ENCODE results near the gene FAM174B. TPM values are rescaled to one million over a fixed set of nuclear protein-coding genes. Genes with fewer than 3 reads are reported as not detected.

The FAM174B gene
- total RNA-seq, 1 experiment from 2014 or later, result 0.30 TPM

DNA sequence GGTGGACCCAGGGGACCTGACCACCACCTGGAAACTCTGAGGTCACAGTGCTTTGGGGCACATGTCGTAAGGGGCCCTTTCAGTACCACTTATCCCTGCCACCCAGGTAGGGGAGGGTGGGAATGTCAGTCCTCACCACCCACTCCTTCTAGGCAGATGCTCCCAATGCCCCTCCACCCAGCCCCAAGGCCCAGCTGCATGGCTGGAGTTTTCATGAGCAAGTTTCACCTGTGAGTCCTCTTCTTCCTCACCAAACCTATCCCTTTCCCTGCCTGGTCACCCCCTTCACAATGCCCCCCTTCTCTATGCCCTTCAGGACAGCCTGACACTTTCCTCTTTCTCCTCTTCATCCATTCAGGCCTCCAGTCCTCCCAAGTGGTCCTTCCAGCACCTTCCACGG, 9.8 kb downstream of the FAM174B start:
- no peak overlapping the region for H3K4me3 ChIP-seq (replicated peaks in 1 of 2; ENCODE audit: low read depth in 1 of 2, low read length in 2 of 2)
- no peaks in the 10 kb centered on the region for H3K9me3 ChIP-seq (ENCODE audit: control insufficient read depth in 1 of 2, insufficient read depth in 1 of 2, low read depth in 1 of 2, low read length in 2 of 2)
- ATAC-seq, result no peak
- H3K4me2 ChIP-seq (ENCODE audit: low read length), result no peak overlapping the region
- POLR2A ChIA-PET, result no interaction called here
- no peak overlapping the region for H2AFZ ChIP-seq (ENCODE audit: low read depth, low read length, poor library complexity, severe bottlenecking)
- DNase-seq (ENCODE audit: low read depth, low spot score), result no peak
- BruUV-seq (replicated peaks), result no TSS peak
- no peaks in the 10 kb centered on the region for H3K4me1 ChIP-seq (ENCODE audit: control insufficient read depth in 1 of 2, insufficient read depth in 2 of 2, low read length in 2 of 2)
- no peak overlapping the region for H3K9ac ChIP-seq (ENCODE audit: low read length)
- no peaks in the 10 kb centered on the region for H3K9me2 ChIP-seq (ENCODE audit: insufficient read depth)
- no peaks in the 10 kb centered on the region for H3K79me2 ChIP-seq (ENCODE audit: insufficient read depth, low read length)
- no peaks in the 10 kb centered on the region for H3K36me3 ChIP-seq (ENCODE audit: control insufficient read depth in 1 of 2, insufficient read depth in 2 of 2, low read length in 2 of 2)
- intact Hi-C loops (cut with micrococcal nuclease), result no loop called here
- RAD21 ChIA-PET (ENCODE audit: low non-redundant PET in 1 of 2, low total read pairs in 2 of 2, uncharacterized antibody in 2 of 2, unreplicated experiment in 2 of 2), result no interaction called here
- H3K27ac ChIP-seq (ENCODE audit: low read depth, low read length), result no peak overlapping the region
- no peaks in the 10 kb centered on the region; the same call in 1 of the 2 replicates for H3K27me3 ChIP-seq (ENCODE audit: insufficient read depth, low read length)
- H4K20me1 ChIP-seq (ENCODE audit: insufficient read depth), result no peaks in the 10 kb centered on the region
- no peak for TF ChIP-seq CEBPB (IDR thresholded peaks at IDR 0.05; ENCODE audit: low read depth)
- TF ChIP-seq YY1 (IDR thresholded peaks at IDR 0.05; ENCODE audit: extremely low read depth, insufficient replicate concordance, low read depth, low read length), result no peak
- TF ChIP-seq, protein P1, sequence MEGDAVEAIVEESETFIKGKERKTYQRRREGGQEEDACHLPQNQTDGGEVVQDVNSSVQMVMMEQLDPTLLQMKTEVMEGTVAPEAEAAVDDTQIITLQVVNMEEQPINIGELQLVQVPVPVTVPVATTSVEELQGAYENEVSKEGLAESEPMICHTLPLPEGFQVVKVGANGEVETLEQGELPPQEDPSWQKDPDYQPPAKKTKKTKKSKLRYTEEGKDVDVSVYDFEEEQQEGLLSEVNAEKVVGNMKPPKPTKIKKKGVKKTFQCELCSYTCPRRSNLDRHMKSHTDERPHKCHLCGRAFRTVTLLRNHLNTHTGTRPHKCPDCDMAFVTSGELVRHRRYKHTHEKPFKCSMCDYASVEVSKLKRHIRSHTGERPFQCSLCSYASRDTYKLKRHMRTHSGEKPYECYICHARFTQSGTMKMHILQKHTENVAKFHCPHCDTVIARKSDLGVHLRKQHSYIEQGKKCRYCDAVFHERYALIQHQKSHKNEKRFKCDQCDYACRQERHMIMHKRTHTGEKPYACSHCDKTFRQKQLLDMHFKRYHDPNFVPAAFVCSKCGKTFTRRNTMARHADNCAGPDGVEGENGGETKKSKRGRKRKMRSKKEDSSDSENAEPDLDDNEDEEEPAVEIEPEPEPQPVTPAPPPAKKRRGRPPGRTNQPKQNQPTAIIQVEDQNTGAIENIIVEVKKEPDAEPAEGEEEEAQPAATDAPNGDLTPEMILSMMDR (IDR thresholded peaks at IDR 0.05 in 2 of 3, conservative IDR thresholded peaks at IDR 0.05 in 1 of 3; ENCODE audit: borderline replicate concordance in 1 of 3, insufficient read depth in 1 of 3, low read depth in 2 of 3, low read length in 2 of 3), result no peak
- no peak for TF ChIP-seq SP1 (IDR thresholded peaks at IDR 0.05; ENCODE audit: low read depth)
- no peak for TF ChIP-seq ZNF274 (IDR thresholded peaks at IDR 0.05; ENCODE audit: low read depth, low read length)
- CTCF ChIA-PET, result no interaction called here

DNA sequence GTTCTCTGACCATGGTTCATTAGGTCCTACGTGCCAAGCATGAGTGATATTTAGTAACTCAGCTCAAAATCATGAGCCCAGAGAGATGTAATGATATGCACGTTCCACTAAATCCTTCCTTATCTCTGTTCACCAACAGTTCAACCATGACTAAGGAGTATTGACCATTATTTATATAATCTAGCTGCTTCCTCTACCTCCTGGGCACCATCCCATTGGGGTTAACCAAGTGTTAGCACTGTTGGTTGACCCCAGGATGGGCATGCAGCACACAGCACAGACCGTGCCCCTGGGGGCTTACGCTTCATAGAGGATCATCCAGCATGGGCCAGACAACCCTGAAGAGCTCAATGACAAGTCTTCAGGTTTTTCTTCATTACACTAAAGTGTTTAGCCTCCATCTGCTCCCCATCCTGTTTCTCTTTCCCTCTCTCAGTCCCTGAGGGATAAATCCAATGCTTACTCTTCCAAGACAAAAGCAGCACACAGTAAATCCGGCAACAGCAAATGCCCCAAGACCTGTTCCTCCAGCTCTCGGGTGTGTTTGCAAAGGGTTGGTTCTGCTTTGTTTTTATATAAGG, 10.4 kb downstream of the FAM174B start:
- no peak overlapping the region for H3K9ac ChIP-seq (ENCODE audit: low read length)
- H3K4me1 ChIP-seq (ENCODE audit: control insufficient read depth in 1 of 2, insufficient read depth in 2 of 2, low read length in 2 of 2), result no peaks in the 10 kb centered on the region
- H3K9me3 ChIP-seq (ENCODE audit: control insufficient read depth in 1 of 2, insufficient read depth in 1 of 2, low read depth in 1 of 2, low read length in 2 of 2), result no peaks in the 10 kb centered on the region
- H3K27ac ChIP-seq (ENCODE audit: low read depth, low read length), result no peak overlapping the region
- DNase-seq (ENCODE audit: low read depth, low spot score) (no peak), ATAC-seq (no peak)
- no peaks in the 10 kb centered on the region for H4K20me1 ChIP-seq (ENCODE audit: insufficient read depth)
- CTCF ChIA-PET, result no interaction called here
- intact Hi-C loops (cut with micrococcal nuclease), result no loop called here
- RAD21 ChIA-PET (ENCODE audit: low non-redundant PET in 1 of 2, low total read pairs in 2 of 2, uncharacterized antibody in 2 of 2, unreplicated experiment in 2 of 2), result no interaction called here
- POLR2A ChIA-PET, result no interaction called here
- no peak overlapping the region for H3K4me2 ChIP-seq (ENCODE audit: low read length)
- no peaks in the 10 kb centered on the region; the same call in 1 of the 2 replicates for H3K27me3 ChIP-seq (ENCODE audit: insufficient read depth, low read length)
- H3K4me3 ChIP-seq (replicated peaks in 1 of 2; ENCODE audit: low read depth in 1 of 2, low read length in 2 of 2), result no peak overlapping the region
- H2AFZ ChIP-seq (ENCODE audit: low read depth, low read length, poor library complexity, severe bottlenecking), result no peak overlapping the region
- no peaks in the 10 kb centered on the region for H3K79me2 ChIP-seq (ENCODE audit: insufficient read depth, low read length)
- no TSS peak for BruUV-seq (replicated peaks)
- no peaks in the 10 kb centered on the region for H3K36me3 ChIP-seq (ENCODE audit: control insufficient read depth in 1 of 2, insufficient read depth in 2 of 2, low read length in 2 of 2)
- no peaks in the 10 kb centered on the region for H3K9me2 ChIP-seq (ENCODE audit: insufficient read depth)
- TF ChIP-seq POLR2A (IDR thresholded peaks at IDR 0.05; ENCODE audit: borderline replicate concordance, extremely low read depth, insufficient read depth, insufficient read length), result no peak
- TF ChIP-seq, protein P2, sequence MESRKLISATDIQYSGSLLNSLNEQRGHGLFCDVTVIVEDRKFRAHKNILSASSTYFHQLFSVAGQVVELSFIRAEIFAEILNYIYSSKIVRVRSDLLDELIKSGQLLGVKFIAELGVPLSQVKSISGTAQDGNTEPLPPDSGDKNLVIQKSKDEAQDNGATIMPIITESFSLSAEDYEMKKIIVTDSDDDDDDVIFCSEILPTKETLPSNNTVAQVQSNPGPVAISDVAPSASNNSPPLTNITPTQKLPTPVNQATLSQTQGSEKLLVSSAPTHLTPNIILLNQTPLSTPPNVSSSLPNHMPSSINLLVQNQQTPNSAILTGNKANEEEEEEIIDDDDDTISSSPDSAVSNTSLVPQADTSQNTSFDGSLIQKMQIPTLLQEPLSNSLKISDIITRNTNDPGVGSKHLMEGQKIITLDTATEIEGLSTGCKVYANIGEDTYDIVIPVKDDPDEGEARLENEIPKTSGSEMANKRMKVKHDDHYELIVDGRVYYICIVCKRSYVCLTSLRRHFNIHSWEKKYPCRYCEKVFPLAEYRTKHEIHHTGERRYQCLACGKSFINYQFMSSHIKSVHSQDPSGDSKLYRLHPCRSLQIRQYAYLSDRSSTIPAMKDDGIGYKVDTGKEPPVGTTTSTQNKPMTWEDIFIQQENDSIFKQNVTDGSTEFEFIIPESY (IDR thresholded peaks at IDR 0.05; ENCODE audit: extremely low read depth, insufficient replicate concordance, low read length), result no peak
- no peak for TF ChIP-seq ZFX (IDR thresholded peaks at IDR 0.05)
- no peak for TF ChIP-seq JUND (IDR thresholded peaks at IDR 0.05)
- TF ChIP-seq ELF1 (IDR thresholded peaks at IDR 0.05; ENCODE audit: borderline replicate concordance, low read depth), result no peak
- no peak for TF ChIP-seq ZNF274 (IDR thresholded peaks at IDR 0.05; ENCODE audit: low read depth, low read length)
- TF ChIP-seq SRF (IDR thresholded peaks at IDR 0.05; ENCODE audit: low read depth), result no peak
- no peak for TF ChIP-seq SP1 (IDR thresholded peaks at IDR 0.05; ENCODE audit: low read depth)
- no peak for TF ChIP-seq YY1 (IDR thresholded peaks at IDR 0.05; ENCODE audit: extremely low read depth, insufficient replicate concordance, low read depth, low read length)
- no peak for TF ChIP-seq FOSL1 (IDR thresholded peaks at IDR 0.05; ENCODE audit: low read depth)
- no peak for TF ChIP-seq MAX (IDR thresholded peaks at IDR 0.05)
- TF ChIP-seq POLR2AphosphoS5 (IDR thresholded peaks at IDR 0.05; ENCODE audit: low read depth, low read length), result no peak

All from HCT116 (cell line).